ENCODE data around the gene CRYGB.

CRYGB gene

GRCh38 chr2:208189810-208190503 lies 44.0 kb upstream of the CRYGB start, which contains the start of gene C2orf80:
Gene C2orf80, minus strand, starts transcription at chr2:208190030. Its CDS starts 3,044 bp downstream, at chr2:208186986.
- Histone ChIP-seq H3K36me3 (replicated peaks; ENCODE audit: insufficient read depth, low read length) (no peaks in the 10 kb centered on the region), H4K20me1 (ENCODE audit: insufficient read depth, low read length) (no peaks in the 10 kb centered on the region), H3K27me3 (replicated peaks; ENCODE audit: insufficient read depth, low read length) (no peaks in the 10 kb centered on the region), H3K4me2 (ENCODE audit: low read depth, low read length) (no peak within 1 kb of the TSS), H3F3A (ENCODE audit: insufficient read depth, low read length) (no peaks in the 10 kb centered on the region), H3K9ac (ENCODE audit: low read length) (no peak within 1 kb of the TSS), H3K4me1 (ENCODE audit: low read length) (no peaks in the 10 kb centered on the region), H3K27ac (ENCODE audit: low read length) (no peak within 1 kb of the TSS), H3K9me3 (replicated peaks; ENCODE audit: insufficient read depth, low read length) (no peaks in the 10 kb centered on the region), H3K4me3 (ENCODE audit: low read length) (no peak within 1 kb of the TSS), H3K9me2 (replicated peaks; ENCODE audit: insufficient read depth, low read length) (no peaks in the 10 kb centered on the region), H3K79me2 (ENCODE audit: low read length) (no peaks in the 10 kb centered on the region), H2AFZ (ENCODE audit: low read length) (no peak within 1 kb of the TSS)
- TF ChIP-seq EZH2 (optimal IDR thresholded peaks at IDR 0.05; ENCODE audit: low read depth, low read length): no peak
- no peak for TF ChIP-seq EZH2phosphoT487 (IDR thresholded peaks at IDR 0.05; ENCODE audit: low read length)
- no peak for TF ChIP-seq CTCF (IDR thresholded peaks at IDR 0.05; ENCODE audit: low read length)
- no peak for DNase-seq

- Histone ChIP-seq H4K20me1 (ENCODE audit: insufficient read depth, low read length) (no peaks in the 10 kb centered on the region), H3K27me3 (replicated peaks; ENCODE audit: insufficient read depth, low read length) (no peaks in the 10 kb centered on the region), H3K79me2 (ENCODE audit: low read length) (no peaks in the 10 kb centered on the region), H3K9me3 (replicated peaks; ENCODE audit: insufficient read depth, low read length) (no peaks in the 10 kb centered on the region), H3K36me3 (replicated peaks; ENCODE audit: insufficient read depth, low read length) (no peaks in the 10 kb centered on the region), H3K27ac (ENCODE audit: low read length) (no peak overlapping the region), H3K9me2 (replicated peaks; ENCODE audit: insufficient read depth, low read length) (no peaks in the 10 kb centered on the region), H3K4me3 (ENCODE audit: low read length) (no peak overlapping the region), H3K4me1 (ENCODE audit: low read length) (no peaks in the 10 kb centered on the region), H2AFZ (ENCODE audit: low read length) (no peak overlapping the region), H3K4me2 (ENCODE audit: low read depth, low read length) (no peak overlapping the region), H3K9ac (ENCODE audit: low read length) (no peak overlapping the region), H3F3A (ENCODE audit: insufficient read depth, low read length) (no peaks in the 10 kb centered on the region)
- TF ChIP-seq EZH2 (optimal IDR thresholded peaks at IDR 0.05; ENCODE audit: low read depth, low read length) (no peak), EZH2phosphoT487 (IDR thresholded peaks at IDR 0.05; ENCODE audit: low read length) (no peak), CTCF (IDR thresholded peaks at IDR 0.05; ENCODE audit: low read length) (no peak)
- no peak for DNase-seq
These were observed 43.3 kb upstream of the CRYGB start for GRCh38 chr2:208189069-208189809.

- Histone ChIP-seq H3K27ac (ENCODE audit: low read length) (no peak overlapping the region), H3K9me2 (replicated peaks; ENCODE audit: insufficient read depth, low read length) (no peaks in the 10 kb centered on the region), H3K9ac (ENCODE audit: low read length) (no peak overlapping the region), H3F3A (ENCODE audit: insufficient read depth, low read length) (no peaks in the 10 kb centered on the region), H3K4me1 (ENCODE audit: low read length) (no peaks in the 10 kb centered on the region), H2AFZ (ENCODE audit: low read length) (no peak overlapping the region), H3K4me2 (ENCODE audit: low read depth, low read length) (no peak overlapping the region), H3K4me3 (ENCODE audit: low read length) (no peak overlapping the region), H3K36me3 (replicated peaks; ENCODE audit: insufficient read depth, low read length) (no peaks in the 10 kb centered on the region), H3K9me3 (replicated peaks; ENCODE audit: insufficient read depth, low read length) (no peaks in the 10 kb centered on the region), H3K79me2 (ENCODE audit: low read length) (no peaks in the 10 kb centered on the region), H3K27me3 (replicated peaks; ENCODE audit: insufficient read depth, low read length) (no peaks in the 10 kb centered on the region), H4K20me1 (ENCODE audit: insufficient read depth, low read length) (no peaks in the 10 kb centered on the region)
- no peak for DNase-seq
- TF ChIP-seq EZH2phosphoT487 (IDR thresholded peaks at IDR 0.05; ENCODE audit: low read length) (no peak), EZH2 (optimal IDR thresholded peaks at IDR 0.05; ENCODE audit: low read depth, low read length) (no peak), CTCF (IDR thresholded peaks at IDR 0.05; ENCODE audit: low read length) (no peak)
These were observed 40.9 kb upstream of the CRYGB start for GRCh38 chr2:208186893-208187292.

Measured in MM.1S (cell line).